Right lobe of liver (tissue), 4 donors: Measurements from ENCODE around the gene CIDEA.

ENCODE experiments used
- POLR2A ChIP-seq: fragments of 450-650 bp; IDR thresholded peaks from one replicate; pipeline ENCODE4 v1.6.1; 2017; ENCODE audit warnings: antibody characterized with exemption, mild to moderate bottlenecking
- TF ChIP-seq, protein P1 (sequence below), 4 donors: fragments of 200-600 bp in 3 of 4; fragments of 450-650 bp in 1 of 4; IDR thresholded peaks; one replicate each; pipeline versions ENCODE4 v1.5.1 to v1.8.0; 2016 to 2022; ENCODE audit warnings: antibody characterized with exemption in 4 of 4, mild to moderate bottlenecking in 2 of 4
- donor health status: DM: no; HTN: no; CAD: no.
- donor health status: DM: no; HTN: no; CAD: no.
- donor health status: DM: no; HTN: yes; CAD: no.

DNA sequence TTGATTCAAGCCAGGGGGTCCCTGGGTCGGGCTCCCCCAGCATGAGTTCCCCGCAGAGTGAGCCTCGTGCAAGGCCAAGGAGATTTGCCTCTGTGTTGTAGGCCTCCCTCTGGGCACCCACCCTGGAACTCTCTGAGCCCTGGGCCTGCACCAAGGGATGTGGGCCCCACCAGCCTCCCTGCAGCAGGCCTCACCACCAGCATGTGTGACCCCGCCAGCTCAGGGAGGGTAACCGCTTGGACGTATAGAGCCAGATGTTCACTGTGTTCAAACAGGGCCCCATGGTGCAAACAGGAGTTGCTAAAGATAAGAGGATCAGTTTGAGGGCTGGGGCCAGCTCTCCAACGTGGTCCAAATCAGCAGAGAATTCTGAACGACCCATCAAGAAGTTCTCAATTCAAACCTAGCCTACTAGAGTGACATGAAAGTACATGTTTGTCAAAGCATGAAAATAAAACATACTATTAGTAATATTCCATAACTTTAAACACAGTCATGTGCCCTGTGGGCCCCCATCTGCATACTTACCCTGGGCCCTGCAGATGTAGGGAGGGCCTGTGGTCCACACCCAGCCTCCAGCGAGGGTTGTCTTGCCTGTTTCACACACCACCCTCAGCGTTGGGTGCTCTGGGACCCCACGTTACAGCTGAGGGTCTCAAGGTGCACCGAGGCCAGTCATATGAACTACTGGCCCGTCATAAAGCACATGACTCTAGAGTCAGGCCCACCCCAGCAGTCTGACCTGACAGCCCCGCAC is 48.4 kb downstream of the CIDEA start:
- TF ChIP-seq, protein P1, sequence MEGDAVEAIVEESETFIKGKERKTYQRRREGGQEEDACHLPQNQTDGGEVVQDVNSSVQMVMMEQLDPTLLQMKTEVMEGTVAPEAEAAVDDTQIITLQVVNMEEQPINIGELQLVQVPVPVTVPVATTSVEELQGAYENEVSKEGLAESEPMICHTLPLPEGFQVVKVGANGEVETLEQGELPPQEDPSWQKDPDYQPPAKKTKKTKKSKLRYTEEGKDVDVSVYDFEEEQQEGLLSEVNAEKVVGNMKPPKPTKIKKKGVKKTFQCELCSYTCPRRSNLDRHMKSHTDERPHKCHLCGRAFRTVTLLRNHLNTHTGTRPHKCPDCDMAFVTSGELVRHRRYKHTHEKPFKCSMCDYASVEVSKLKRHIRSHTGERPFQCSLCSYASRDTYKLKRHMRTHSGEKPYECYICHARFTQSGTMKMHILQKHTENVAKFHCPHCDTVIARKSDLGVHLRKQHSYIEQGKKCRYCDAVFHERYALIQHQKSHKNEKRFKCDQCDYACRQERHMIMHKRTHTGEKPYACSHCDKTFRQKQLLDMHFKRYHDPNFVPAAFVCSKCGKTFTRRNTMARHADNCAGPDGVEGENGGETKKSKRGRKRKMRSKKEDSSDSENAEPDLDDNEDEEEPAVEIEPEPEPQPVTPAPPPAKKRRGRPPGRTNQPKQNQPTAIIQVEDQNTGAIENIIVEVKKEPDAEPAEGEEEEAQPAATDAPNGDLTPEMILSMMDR (IDR thresholded peaks at IDR 0.05) = no peak
- no peak for TF ChIP-seq POLR2A
